ENCODE measurements around the gene NFIA.

DNA sequence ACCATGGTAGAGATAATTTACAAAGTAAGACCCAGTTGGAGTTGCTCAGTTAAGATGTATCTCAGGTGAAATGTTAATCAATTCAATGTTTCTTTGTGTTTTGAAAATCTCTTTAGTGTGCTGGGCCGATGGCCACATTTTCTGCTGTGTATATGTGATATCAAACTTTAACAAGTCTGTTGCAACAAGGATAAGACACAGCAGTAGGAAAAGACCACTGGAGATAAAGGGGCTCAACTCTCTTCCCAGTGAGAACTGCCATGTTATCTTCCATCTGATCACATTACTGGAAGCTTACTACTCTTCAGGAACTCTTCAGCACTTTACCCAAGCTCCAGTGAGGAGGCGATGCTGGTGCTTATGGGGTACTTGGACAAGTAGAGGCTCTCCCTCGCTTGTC is 227.7 kb downstream of the NFIA start:
- TF ChIP-seq, protein P1, sequence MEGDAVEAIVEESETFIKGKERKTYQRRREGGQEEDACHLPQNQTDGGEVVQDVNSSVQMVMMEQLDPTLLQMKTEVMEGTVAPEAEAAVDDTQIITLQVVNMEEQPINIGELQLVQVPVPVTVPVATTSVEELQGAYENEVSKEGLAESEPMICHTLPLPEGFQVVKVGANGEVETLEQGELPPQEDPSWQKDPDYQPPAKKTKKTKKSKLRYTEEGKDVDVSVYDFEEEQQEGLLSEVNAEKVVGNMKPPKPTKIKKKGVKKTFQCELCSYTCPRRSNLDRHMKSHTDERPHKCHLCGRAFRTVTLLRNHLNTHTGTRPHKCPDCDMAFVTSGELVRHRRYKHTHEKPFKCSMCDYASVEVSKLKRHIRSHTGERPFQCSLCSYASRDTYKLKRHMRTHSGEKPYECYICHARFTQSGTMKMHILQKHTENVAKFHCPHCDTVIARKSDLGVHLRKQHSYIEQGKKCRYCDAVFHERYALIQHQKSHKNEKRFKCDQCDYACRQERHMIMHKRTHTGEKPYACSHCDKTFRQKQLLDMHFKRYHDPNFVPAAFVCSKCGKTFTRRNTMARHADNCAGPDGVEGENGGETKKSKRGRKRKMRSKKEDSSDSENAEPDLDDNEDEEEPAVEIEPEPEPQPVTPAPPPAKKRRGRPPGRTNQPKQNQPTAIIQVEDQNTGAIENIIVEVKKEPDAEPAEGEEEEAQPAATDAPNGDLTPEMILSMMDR (conservative IDR thresholded peaks at IDR 0.05; ENCODE audit: low read depth, low read length) = no peak
- TF ChIP-seq EZH2 (IDR thresholded peaks at IDR 0.05; ENCODE audit: low read length, unreplicated experiment) (no peak), EZH2phosphoT487 (IDR thresholded peaks at IDR 0.05; ENCODE audit: borderline replicate concordance, low read length) (no peak)

Data from PC-3 (cell line).